HuH-7 (cell line): ENCODE measurements around the gene ZAP70.
A peak's percentile ranks its signal among the peaks of the same experiment; 100 is the strongest.
"Not testable (repeated sequence)": the region's sequence is repeated elsewhere in the genome, so short reads cannot be mapped to it uniquely, and the experiment has no call there.

Source experiments
- DNase-seq: peaks from one replicate; pipeline ENCODE4 v3.0.0; 2011; ENCODE audit warnings: low spot score

Gene ZAP70

GRCh38 chr2:97698530-97698929 lies 14.8 kb upstream of the ZAP70 start:
- no peak for DNase-seq

- DNase-seq = peak; percentile 74
Measured at GRCh38 chr2:97699765-97700444, 13.5 kb upstream of the ZAP70 start.

- DNase-seq = no peak
Measured at GRCh38 chr2:97701186-97701585, 12.2 kb upstream of the ZAP70 start.

GRCh38 chr2:97701851-97702465 lies 11.4 kb upstream of the ZAP70 start:
- no peak for DNase-seq

GRCh38 chr2:97702731-97703470 lies 10.5 kb upstream of the ZAP70 start:
- no peak for DNase-seq

- DNase-seq = no peak
Measured at GRCh38 chr2:97703741-97704140, 9.6 kb upstream of the ZAP70 start.

GRCh38 chr2:97704989-97705388 lies 8.4 kb upstream of the ZAP70 start:
- no peak for DNase-seq

GRCh38 chr2:97706112-97706511 lies 7.3 kb upstream of the ZAP70 start:
- no peak for DNase-seq

- DNase-seq = no peak
Measured at GRCh38 chr2:97706708-97707345, 6.5 kb upstream of the ZAP70 start.

- no peak for DNase-seq
Measured at GRCh38 chr2:97707362-97708047, 5.9 kb upstream of the ZAP70 start.

GRCh38 chr2:97708048-97708380 lies 5.4 kb upstream of the ZAP70 start:
- no peak for DNase-seq

- DNase-seq = no peak
Measured at GRCh38 chr2:97708608-97709007, 4.8 kb upstream of the ZAP70 start.

- DNase-seq = no peak
Measured at GRCh38 chr2:97711394-97711711, 2.0 kb upstream of the ZAP70 start.

- not testable (repeated sequence) for DNase-seq
Measured at GRCh38 chr2:97712175-97712574, 1.2 kb upstream of the ZAP70 start.

GRCh38 chr2:97712693-97713295 lies 582 bp upstream of the ZAP70 start:
- no peak for DNase-seq

- no peak for DNase-seq
Measured at GRCh38 chr2:97714084-97714949, 941 bp downstream of the ZAP70 start.

- DNase-seq = no peak
Measured at GRCh38 chr2:97714950-97715652, 1.7 kb downstream of the ZAP70 start.

GRCh38 chr2:97715951-97716694 lies 2.7 kb downstream of the ZAP70 start:
- DNase-seq = no peak

- no peak for DNase-seq
Measured at GRCh38 chr2:97716695-97717612, 3.6 kb downstream of the ZAP70 start.
